KOPT-K1 (cell line): ENCODE measurements around the gene TPGS2.
"Not testable (repeated sequence)": the region's sequence is repeated elsewhere in the genome, so short reads cannot be mapped to it uniquely, and the experiment has no call there.

Experiments used
- H3K27ac ChIP-seq: fragments of 200-600 bp; sonication (generic); 2 replicates; pipeline ENCODE4 v1.5.1; 2016; ENCODE audit warnings: antibody characterized with exemption, mild to moderate bottlenecking, low read depth, low read length; ENCODE audit not compliant: poor library complexity, severe bottlenecking
- H3K36me3 ChIP-seq: fragments of 200-600 bp; sonication (generic); 2 replicates; pipeline ENCODE4 v1.5.1; 2017; ENCODE audit warnings: antibody characterized with exemption, mild to moderate bottlenecking, low read length, moderate library complexity; ENCODE audit not compliant: insufficient read depth
- H3K9me3 ChIP-seq: fragments of 200-600 bp; sonication (generic); 2 replicates; pipeline ENCODE4 v1.5.1; 2017; ENCODE audit warnings: antibody characterized with exemption, low read length, mild to moderate bottlenecking; ENCODE audit not compliant: insufficient read depth, poor library complexity, severe bottlenecking

The TPGS2 gene

GRCh38 chr18:36771245-36771644 lies 57.6 kb downstream of the TPGS2 start:
- peak overlapping the region; percentile 21 for H3K27ac ChIP-seq
- H3K36me3 ChIP-seq: no peaks in the 10 kb centered on the region
- H3K9me3 ChIP-seq: no peaks in the 10 kb centered on the region

GRCh38 chr18:36770315-36770946 lies 58.4 kb downstream of the TPGS2 start:
- H3K27ac ChIP-seq: no peak overlapping the region
- no peaks in the 10 kb centered on the region for H3K9me3 ChIP-seq
- no peaks in the 10 kb centered on the region for H3K36me3 ChIP-seq

DNA sequence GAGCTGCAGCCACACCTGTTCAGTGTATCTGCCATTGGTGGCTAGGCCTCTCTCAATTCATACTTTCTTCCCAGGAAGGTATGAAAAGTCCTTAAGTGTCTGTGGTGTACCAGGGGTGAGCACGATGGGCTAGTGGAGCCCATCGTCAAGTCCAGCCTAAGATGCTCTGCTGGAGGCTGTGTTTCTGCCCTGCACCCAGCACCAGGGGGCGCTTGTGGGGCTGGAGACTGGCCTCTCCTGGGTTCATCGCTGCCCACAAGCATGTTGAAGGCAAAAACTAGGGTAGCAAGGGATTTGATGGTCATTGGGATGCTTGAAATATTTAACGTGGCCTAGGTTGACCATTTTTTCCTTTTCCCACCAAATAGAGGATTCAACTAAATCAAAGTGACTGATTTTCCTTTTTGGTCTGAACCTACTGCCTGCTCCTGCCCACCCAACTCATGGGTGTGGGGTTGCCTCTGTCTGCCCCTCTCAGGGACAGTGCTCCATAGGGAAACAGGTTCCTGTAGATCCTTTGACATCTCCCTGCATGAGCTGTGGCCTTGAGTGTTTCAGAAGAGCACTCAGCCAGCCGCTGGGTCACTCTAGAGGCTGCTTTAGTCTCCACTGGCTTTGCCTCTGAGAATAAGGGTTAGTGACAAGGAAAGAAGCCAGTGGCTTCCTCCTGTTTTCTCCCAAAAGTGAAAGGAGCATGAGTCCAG lies 59.0 kb downstream of the TPGS2 start:
- no peak overlapping the region for H3K27ac ChIP-seq
- no peaks in the 10 kb centered on the region for H3K36me3 ChIP-seq
- no peaks in the 10 kb centered on the region for H3K9me3 ChIP-seq

- H3K36me3 ChIP-seq: no peaks in the 10 kb centered on the region
- no peaks in the 10 kb centered on the region for H3K9me3 ChIP-seq
- H3K27ac ChIP-seq: no peak overlapping the region
Measured at GRCh38 chr18:36769172-36769571, 59.6 kb downstream of the TPGS2 start.

GRCh38 chr18:36766836-36767235 lies 62.0 kb downstream of the TPGS2 start:
- Histone ChIP-seq H3K27ac (no peak overlapping the region), H3K9me3 (no peaks in the 10 kb centered on the region), H3K36me3 (no peaks in the 10 kb centered on the region)

DNA sequence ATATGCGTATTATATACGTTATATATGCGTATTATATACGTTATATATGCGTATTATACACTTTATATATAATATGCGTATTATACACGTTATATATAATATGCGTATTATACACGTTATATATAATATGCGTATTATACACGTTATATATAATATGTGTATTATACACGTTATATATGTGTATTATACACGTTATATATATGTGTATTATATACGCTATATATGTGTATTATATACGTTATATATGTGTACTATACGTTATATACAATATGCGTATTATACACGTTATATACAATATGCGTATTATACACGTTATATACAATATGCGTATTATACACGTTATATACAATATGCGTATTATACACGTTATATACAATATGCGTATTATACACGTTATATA lies 65.8 kb downstream of the TPGS2 start:
- not testable (repeated sequence) for H3K36me3 ChIP-seq, H3K9me3 ChIP-seq, H3K27ac ChIP-seq

DNA sequence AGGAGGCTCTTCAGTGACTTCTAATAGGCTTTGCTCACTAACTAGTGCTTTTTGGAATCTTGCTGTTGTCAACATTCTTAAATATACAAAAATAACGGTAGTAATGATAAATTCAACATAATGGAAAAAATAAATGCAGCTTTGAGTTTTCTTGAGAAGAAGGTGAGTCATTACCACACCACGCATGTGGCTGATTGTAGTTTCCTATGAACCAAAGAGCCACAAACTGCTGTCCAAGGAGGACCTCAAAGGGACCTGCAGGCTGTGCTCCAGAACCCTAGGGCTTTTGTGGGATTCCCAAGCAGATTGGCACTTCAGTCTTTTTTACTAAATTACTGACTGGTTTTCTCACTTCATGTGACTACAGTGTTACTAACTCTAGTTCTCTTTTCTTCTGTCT lies 66.7 kb downstream of the TPGS2 start:
- no peaks in the 10 kb centered on the region for H3K36me3 ChIP-seq
- H3K27ac ChIP-seq: no peak overlapping the region
- H3K9me3 ChIP-seq: no peaks in the 10 kb centered on the region

DNA sequence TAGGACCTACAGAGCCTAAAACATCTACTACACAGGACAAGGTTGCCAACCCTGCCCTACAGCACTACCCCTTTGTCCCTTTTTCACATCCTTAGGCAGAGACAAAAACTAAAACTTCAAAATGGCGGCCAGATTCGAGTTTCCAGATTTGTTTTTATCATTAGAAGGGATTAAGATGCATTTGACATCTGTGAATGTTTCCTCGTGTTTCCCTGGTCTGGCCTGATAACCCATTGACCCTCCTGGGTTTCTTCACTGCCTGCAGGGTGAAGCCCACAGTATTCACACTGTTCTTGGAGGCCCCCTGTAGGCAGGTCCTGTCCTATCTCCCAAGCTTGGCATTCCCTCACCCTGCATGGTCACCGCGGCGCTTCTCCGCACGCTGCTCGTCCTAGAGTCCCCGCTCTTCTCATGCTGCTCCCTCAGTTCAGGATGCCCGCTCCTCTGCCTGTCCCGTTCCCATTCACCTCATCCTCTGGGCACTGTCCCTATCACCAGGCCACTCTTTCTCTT lies 67.6 kb downstream of the TPGS2 start:
- no peak overlapping the region for H3K27ac ChIP-seq
- H3K9me3 ChIP-seq: no peaks in the 10 kb centered on the region
- no peaks in the 10 kb centered on the region for H3K36me3 ChIP-seq

GRCh38 chr18:36760598-36760997 lies 68.2 kb downstream of the TPGS2 start:
- Histone ChIP-seq H3K36me3 (no peaks in the 10 kb centered on the region), H3K9me3 (no peaks in the 10 kb centered on the region), H3K27ac (no peak overlapping the region)

- Histone ChIP-seq H3K9me3 (no peaks in the 10 kb centered on the region), H3K36me3 (no peaks in the 10 kb centered on the region), H3K27ac (no peak overlapping the region)
Measured at GRCh38 chr18:36759167-36759776, 69.5 kb downstream of the TPGS2 start.

DNA sequence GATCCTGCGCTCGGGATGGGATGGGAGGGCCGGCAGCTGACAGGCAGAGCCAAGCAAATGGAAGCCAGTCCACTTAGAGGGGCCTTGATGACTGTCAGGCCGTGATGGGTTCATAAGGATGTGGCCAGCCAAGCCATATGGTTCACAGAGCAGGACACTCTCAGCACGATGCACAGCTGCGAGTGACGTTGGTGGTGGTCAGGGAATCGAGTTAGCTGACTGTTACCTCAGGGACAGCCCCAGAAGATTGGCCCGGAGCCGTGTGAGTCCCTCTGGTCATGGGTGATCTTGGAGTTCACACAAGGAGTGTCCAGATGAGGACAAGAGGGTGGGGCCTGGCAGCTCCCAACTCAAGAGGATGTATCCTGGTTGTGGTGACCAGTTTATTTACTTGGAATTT lies 70.2 kb downstream of the TPGS2 start:
- Histone ChIP-seq H3K36me3 (no peaks in the 10 kb centered on the region), H3K27ac (no peak overlapping the region), H3K9me3 (no peaks in the 10 kb centered on the region)

DNA sequence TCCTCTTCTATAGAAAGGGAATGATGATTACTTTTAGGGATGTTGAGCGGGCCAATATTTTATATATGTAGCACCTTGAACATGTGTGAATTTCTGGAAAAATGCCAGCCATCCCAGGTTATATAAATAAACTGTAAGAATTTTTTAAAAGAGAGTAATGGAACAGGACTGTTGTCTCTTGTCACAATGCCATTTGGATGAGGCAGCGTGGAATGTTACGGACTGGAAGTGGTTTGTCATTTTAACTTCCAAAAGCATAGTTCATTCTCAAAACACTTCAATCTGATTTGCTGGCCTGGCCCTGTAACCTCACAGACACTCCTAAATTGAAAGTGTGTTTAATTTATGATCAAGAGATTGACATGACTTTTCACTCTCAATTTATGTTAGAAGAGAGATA lies 70.8 kb downstream of the TPGS2 start:
- no peaks in the 10 kb centered on the region for H3K9me3 ChIP-seq
- no peak overlapping the region for H3K27ac ChIP-seq
- no peaks in the 10 kb centered on the region for H3K36me3 ChIP-seq

- Histone ChIP-seq H3K9me3 (no peaks in the 10 kb centered on the region), H3K27ac (no peak overlapping the region)
Measured at GRCh38 chr18:36757081-36757480, 71.7 kb downstream of the TPGS2 start.

GRCh38 chr18:36756242-36756641 lies 72.6 kb downstream of the TPGS2 start:
- Histone ChIP-seq H3K9me3 (no peaks in the 10 kb centered on the region), H3K36me3 (no peaks in the 10 kb centered on the region), H3K27ac (no peak overlapping the region)

More at GRCh38 chr18:36757081-36757480, 71.7 kb downstream of the TPGS2 start:
- H3K36me3 ChIP-seq: no peaks in the 10 kb centered on the region

DNA sequence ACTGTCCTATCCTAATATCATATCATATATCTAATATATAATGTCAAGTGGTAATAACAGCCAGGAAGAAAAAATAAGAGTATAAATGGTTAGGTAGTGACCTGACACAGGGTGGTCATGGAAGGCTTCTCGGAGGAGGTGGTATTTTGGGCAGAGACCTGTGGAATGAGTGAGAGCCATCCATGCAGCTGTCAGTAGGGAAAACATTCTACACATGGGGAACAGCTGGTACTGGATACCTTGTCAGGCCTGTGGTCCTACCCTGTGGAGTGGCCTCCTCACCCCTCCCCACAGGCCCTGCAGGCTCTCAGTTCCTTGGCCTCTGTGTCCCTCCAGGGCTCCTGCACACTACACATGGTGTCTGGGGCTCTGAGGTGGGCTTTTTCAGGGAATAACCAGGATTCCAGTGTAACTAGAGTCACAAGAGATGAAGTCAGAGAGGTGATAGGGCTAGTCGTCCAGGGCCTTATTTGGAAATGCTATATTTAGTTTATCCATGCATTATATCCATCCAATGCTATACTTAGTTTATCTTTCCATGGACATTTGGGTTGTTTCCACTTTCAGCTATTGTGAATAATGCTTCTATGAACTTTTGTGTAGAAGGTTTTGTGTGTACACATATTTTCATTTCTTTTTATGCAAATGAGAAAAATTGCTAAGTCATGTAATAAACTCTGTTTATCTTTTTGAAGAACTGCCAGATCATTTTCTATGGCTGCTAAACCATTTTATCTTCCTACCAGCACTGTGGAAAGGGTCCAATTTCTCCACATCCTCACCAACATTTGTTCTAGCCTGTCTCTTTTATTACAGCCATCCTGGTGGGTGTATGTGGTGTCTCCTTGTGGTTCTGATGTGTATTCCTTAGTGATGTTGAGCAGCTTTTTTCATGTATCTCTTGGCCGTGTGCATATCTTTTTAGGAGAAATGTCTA lies 75.6 kb downstream of the TPGS2 start:
- H3K36me3 ChIP-seq: no peaks in the 10 kb centered on the region
- no peak overlapping the region for H3K27ac ChIP-seq
- no peaks in the 10 kb centered on the region for H3K9me3 ChIP-seq
